Neural cell (in vitro differentiated cells): ENCODE measurements around the gene BTBD9. TPM values are rescaled to one million over a fixed set of nuclear protein-coding genes. Genes with fewer than 3 reads are reported as not detected.

Experiments
- H2AFZ ChIP-seq: fragments of 200-600, 300-800 bp; sonication (generic), shearing (Covaris generic); 2 replicates; pipeline ENCODE4 v1.6.0; 2014; ENCODE audit warnings: low read depth, mild to moderate bottlenecking, antibody characterized with exemption, low read length, moderate library complexity
- H3F3A ChIP-seq: fragments of 200-600 bp; shearing (Covaris generic); 2 replicates; pipeline ENCODE4 v1.6.1; 2016; ENCODE audit warnings: mild to moderate bottlenecking, moderate library complexity, mixed read lengths, antibody characterized with exemption, low read length; ENCODE audit not compliant: insufficient read depth, poor library complexity, severe bottlenecking
- H3K27ac ChIP-seq: fragments of 200-600, 300-800 bp; sonication (generic), shearing (Covaris generic); 2 replicates; pipeline ENCODE4 v1.5.1; 2014; ENCODE audit warnings: mild to moderate bottlenecking, low read length, moderate library complexity
- H3K27me3 ChIP-seq: fragments of 300-800, 200-600 bp; sonication (generic), shearing (Covaris generic); 2 replicates; pipeline ENCODE4 v1.6.0; 2014; ENCODE audit warnings: mild to moderate bottlenecking, low read depth, low read length, moderate library complexity; ENCODE audit not compliant: insufficient read depth
- H3K36me3 ChIP-seq: fragments of 300-800, 200-600 bp; sonication (generic), shearing (Covaris generic); 2 replicates; pipeline ENCODE4 v1.5.1; 2014; ENCODE audit warnings: mild to moderate bottlenecking, antibody characterized with exemption, low read length, moderate library complexity; ENCODE audit not compliant: insufficient read depth
- H3K4me2 ChIP-seq: fragments of 300-800, 200-600 bp; sonication (generic), shearing (Covaris generic); 2 replicates; pipeline ENCODE4 v1.6.0; 2014; ENCODE audit warnings: mild to moderate bottlenecking, low read length
- H3K4me3 ChIP-seq: fragments of 300-800, 200-600 bp; sonication (generic), shearing (Covaris generic); 2 replicates; pipeline ENCODE4 v1.5.1; 2014; ENCODE audit warnings: mild to moderate bottlenecking, low read length, moderate library complexity
- H3K79me2 ChIP-seq: fragments of 200-600 bp; shearing (Covaris generic); replicated peaks from 2 replicates; pipeline ENCODE4 v1.6.0; 2014; ENCODE audit warnings: mild to moderate bottlenecking, low read length, moderate library complexity; ENCODE audit not compliant: insufficient read depth
- H3K9ac ChIP-seq: fragments of 300-800, 200-600 bp; sonication (generic), shearing (Covaris generic); 2 replicates; pipeline ENCODE4 v1.6.1; 2016; ENCODE audit warnings: mild to moderate bottlenecking, low read length, mixed read lengths
- H3K9me2 ChIP-seq: fragments of 200-600 bp; shearing (Covaris generic); 2 replicates; pipeline ENCODE4 v1.6.1; 2016; ENCODE audit warnings: mild to moderate bottlenecking, low read length, mixed read lengths; ENCODE audit not compliant: insufficient read depth
- H3K9me3 ChIP-seq: fragments of 200-600, 300-800 bp; sonication (generic), shearing (Covaris generic); 2 replicates; pipeline ENCODE4 v1.6.1; 2016; ENCODE audit warnings: mild to moderate bottlenecking, mixed run types, low read length, moderate library complexity, mixed read lengths
- H4K20me1 ChIP-seq: fragments of 200-600 bp; shearing (Covaris generic); 2 replicates; pipeline ENCODE4 v1.6.1; 2016; ENCODE audit warnings: mild to moderate bottlenecking, mixed run types; ENCODE audit not compliant: insufficient read depth
- EP300 ChIP-seq: fragments of 450-650 bp; conservative IDR thresholded peaks from 2 replicates; pipeline ENCODE4 v1.6.1; 2014; ENCODE audit warnings: antibody characterized with exemption, mild to moderate bottlenecking, moderate library complexity; ENCODE audit not compliant: poor library complexity, severe bottlenecking
- EZH2 ChIP-seq: fragments of 200-600, 300-800 bp; shearing (Covaris generic), sonication (generic); IDR thresholded peaks from 2 replicates; pipeline ENCODE4 v1.6.1; 2014; ENCODE audit warnings: antibody characterized with exemption, low read length, borderline replicate concordance, mild to moderate bottlenecking; ENCODE audit not compliant: insufficient read depth, poor library complexity, severe bottlenecking
- MXI1 ChIP-seq: fragments of 450-650 bp; conservative IDR thresholded peaks from 2 replicates; pipeline ENCODE4 v1.6.1; 2014; ENCODE audit warnings: antibody characterized with exemption, mild to moderate bottlenecking; ENCODE audit not compliant: poor library complexity, severe bottlenecking
- POLR2AphosphoS5 ChIP-seq: IDR thresholded peaks from 2 replicates; pipeline ENCODE4 v1.6.1; 2012
- RAD21 ChIP-seq: fragments of 450-650 bp; conservative IDR thresholded peaks from 2 replicates; pipeline ENCODE4 v1.6.1; 2014; ENCODE audit warnings: antibody characterized with exemption, mild to moderate bottlenecking, moderate library complexity
- SMC3 ChIP-seq: fragments of 450-650 bp; conservative IDR thresholded peaks from 2 replicates; pipeline ENCODE4 v1.6.1; 2014; ENCODE audit warnings: antibody characterized with exemption, mild to moderate bottlenecking, moderate library complexity; ENCODE audit not compliant: poor library complexity
- TAF1 ChIP-seq: IDR thresholded peaks from 2 replicates; pipeline ENCODE4 v1.6.1; 2012; ENCODE audit warnings: low read depth
- polyA plus RNA-seq: library from polyadenylated mRNA; depleted of rRNA; stranded (reverse); fragments of >200 nt; gene quantifications from 2 replicates; pipeline ENCODE4 v1.2.3, GENCODE V29; 2014
- TF ChIP-seq, protein P1 (sequence below): fragments of 450-650 bp; IDR thresholded peaks from 2 replicates; pipeline ENCODE4 v1.5.1; 2014; ENCODE audit warnings: antibody characterized with exemption, mild to moderate bottlenecking, moderate library complexity; ENCODE audit not compliant: poor library complexity, severe bottlenecking
- TF ChIP-seq, protein P2 (sequence below): IDR thresholded peaks from 2 replicates; pipeline ENCODE4 v1.6.1; 2012; ENCODE audit warnings: borderline replicate concordance

BTBD9 gene
- polyA plus RNA-seq, 1 donor from 2014 or later, result 6.2 TPM

- H3K4me3 ChIP-seq, result no peak overlapping the region
- no peak overlapping the region for H3K27ac ChIP-seq
- H3K9ac ChIP-seq, result no peak overlapping the region
- H3K9me2 ChIP-seq, result no peaks in the 10 kb centered on the region
- H4K20me1 ChIP-seq, result no peaks in the 10 kb centered on the region
- no peak overlapping the region for H2AFZ ChIP-seq
- H3K4me2 ChIP-seq, result no peak overlapping the region
- H3K27me3 ChIP-seq, result no peaks in the 10 kb centered on the region
- no peaks in the 10 kb centered on the region for H3K79me2 ChIP-seq
- no peaks in the 10 kb centered on the region for H3K36me3 ChIP-seq
- H3K9me3 ChIP-seq, result no peaks in the 10 kb centered on the region
- H3F3A ChIP-seq, result no peaks in the 10 kb centered on the region
- TF ChIP-seq MXI1 (no peak), EZH2 (no peak), EP300 (no peak), SMC3 (no peak), POLR2AphosphoS5 (no peak), RAD21 (no peak)
- TF ChIP-seq, protein P1, sequence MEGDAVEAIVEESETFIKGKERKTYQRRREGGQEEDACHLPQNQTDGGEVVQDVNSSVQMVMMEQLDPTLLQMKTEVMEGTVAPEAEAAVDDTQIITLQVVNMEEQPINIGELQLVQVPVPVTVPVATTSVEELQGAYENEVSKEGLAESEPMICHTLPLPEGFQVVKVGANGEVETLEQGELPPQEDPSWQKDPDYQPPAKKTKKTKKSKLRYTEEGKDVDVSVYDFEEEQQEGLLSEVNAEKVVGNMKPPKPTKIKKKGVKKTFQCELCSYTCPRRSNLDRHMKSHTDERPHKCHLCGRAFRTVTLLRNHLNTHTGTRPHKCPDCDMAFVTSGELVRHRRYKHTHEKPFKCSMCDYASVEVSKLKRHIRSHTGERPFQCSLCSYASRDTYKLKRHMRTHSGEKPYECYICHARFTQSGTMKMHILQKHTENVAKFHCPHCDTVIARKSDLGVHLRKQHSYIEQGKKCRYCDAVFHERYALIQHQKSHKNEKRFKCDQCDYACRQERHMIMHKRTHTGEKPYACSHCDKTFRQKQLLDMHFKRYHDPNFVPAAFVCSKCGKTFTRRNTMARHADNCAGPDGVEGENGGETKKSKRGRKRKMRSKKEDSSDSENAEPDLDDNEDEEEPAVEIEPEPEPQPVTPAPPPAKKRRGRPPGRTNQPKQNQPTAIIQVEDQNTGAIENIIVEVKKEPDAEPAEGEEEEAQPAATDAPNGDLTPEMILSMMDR, result no peak
- TF ChIP-seq, protein P2, sequence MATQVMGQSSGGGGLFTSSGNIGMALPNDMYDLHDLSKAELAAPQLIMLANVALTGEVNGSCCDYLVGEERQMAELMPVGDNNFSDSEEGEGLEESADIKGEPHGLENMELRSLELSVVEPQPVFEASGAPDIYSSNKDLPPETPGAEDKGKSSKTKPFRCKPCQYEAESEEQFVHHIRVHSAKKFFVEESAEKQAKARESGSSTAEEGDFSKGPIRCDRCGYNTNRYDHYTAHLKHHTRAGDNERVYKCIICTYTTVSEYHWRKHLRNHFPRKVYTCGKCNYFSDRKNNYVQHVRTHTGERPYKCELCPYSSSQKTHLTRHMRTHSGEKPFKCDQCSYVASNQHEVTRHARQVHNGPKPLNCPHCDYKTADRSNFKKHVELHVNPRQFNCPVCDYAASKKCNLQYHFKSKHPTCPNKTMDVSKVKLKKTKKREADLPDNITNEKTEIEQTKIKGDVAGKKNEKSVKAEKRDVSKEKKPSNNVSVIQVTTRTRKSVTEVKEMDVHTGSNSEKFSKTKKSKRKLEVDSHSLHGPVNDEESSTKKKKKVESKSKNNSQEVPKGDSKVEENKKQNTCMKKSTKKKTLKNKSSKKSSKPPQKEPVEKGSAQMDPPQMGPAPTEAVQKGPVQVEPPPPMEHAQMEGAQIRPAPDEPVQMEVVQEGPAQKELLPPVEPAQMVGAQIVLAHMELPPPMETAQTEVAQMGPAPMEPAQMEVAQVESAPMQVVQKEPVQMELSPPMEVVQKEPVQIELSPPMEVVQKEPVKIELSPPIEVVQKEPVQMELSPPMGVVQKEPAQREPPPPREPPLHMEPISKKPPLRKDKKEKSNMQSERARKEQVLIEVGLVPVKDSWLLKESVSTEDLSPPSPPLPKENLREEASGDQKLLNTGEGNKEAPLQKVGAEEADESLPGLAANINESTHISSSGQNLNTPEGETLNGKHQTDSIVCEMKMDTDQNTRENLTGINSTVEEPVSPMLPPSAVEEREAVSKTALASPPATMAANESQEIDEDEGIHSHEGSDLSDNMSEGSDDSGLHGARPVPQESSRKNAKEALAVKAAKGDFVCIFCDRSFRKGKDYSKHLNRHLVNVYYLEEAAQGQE, result no peak
Observed at GRCh38 chr6:38554700-38555413, 84.9 kb downstream of the BTBD9 start.

DNA sequence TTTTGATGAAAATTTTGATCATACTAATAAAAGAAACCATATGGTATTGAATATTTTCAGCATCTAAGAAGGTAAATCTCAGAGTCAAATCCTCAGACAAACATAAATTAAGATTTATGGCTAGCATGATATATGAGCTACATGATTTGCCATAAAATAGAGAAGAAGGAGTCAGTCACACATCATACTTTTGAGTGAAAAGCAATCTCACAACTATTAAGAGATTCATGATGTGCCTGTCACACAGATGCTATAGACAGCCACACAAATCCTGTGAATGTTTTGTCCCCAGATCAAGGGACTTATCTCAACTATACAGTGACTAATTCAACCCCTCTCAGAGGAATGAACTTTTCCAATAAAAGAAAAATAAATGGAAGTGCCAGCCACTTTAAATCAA lies 85.7 kb downstream of the BTBD9 start:
- Histone ChIP-seq H3K4me3 (no peak overlapping the region), H3K9me3 (no peaks in the 10 kb centered on the region), H3K79me2 (no peaks in the 10 kb centered on the region), H4K20me1 (no peaks in the 10 kb centered on the region), H3F3A (no peaks in the 10 kb centered on the region), H2AFZ (no peak overlapping the region), H3K36me3 (no peaks in the 10 kb centered on the region), H3K4me2 (no peak overlapping the region), H3K9ac (no peak overlapping the region), H3K27ac (no peak overlapping the region), H3K27me3 (no peaks in the 10 kb centered on the region), H3K9me2 (no peaks in the 10 kb centered on the region)
- TF ChIP-seq EP300 (peak; percentile 77), SMC3 (no peak), MXI1 (no peak), EZH2 (no peak), TAF1 (no peak), RAD21 (no peak), POLR2AphosphoS5 (peak; percentile 19)
- TF ChIP-seq, protein P2, result no peak
- TF ChIP-seq, protein P1, result no peak
